ENCODE data around the gene KATNAL1. TPM values are rescaled to one million over a fixed set of nuclear protein-coding genes. Genes with fewer than 3 reads are reported as not detected.

The KATNAL1 gene
- total RNA-seq, 1 experiment from 2014 or later, result 5.1 TPM

- no peaks in the 10 kb centered on the region for H3K9me3 Mint-ChIP-seq (ENCODE audit: low read depth, unreplicated experiment)
- H3K4me3 Mint-ChIP-seq (ENCODE audit: low read depth, unreplicated experiment), result no peak overlapping the region
- H3K4me1 Mint-ChIP-seq (ENCODE audit: low read depth, unreplicated experiment), result no peaks in the 10 kb centered on the region
- H3K27ac Mint-ChIP-seq (ENCODE audit: unreplicated experiment), result no peak overlapping the region
- H3K36me3 Mint-ChIP-seq (ENCODE audit: insufficient read depth, unreplicated experiment), result peaks cover 4% of the 10 kb centered on the region
- CTCF ChIA-PET, result no interaction called here
- no peaks in the 10 kb centered on the region for H3K27me3 Mint-ChIP-seq (ENCODE audit: unreplicated experiment)
- no peak for DNase-seq
- intact Hi-C loops (cut with micrococcal nuclease; ENCODE audit: unreplicated experiment), result no loop called here
- TF ChIP-seq, protein P1, sequence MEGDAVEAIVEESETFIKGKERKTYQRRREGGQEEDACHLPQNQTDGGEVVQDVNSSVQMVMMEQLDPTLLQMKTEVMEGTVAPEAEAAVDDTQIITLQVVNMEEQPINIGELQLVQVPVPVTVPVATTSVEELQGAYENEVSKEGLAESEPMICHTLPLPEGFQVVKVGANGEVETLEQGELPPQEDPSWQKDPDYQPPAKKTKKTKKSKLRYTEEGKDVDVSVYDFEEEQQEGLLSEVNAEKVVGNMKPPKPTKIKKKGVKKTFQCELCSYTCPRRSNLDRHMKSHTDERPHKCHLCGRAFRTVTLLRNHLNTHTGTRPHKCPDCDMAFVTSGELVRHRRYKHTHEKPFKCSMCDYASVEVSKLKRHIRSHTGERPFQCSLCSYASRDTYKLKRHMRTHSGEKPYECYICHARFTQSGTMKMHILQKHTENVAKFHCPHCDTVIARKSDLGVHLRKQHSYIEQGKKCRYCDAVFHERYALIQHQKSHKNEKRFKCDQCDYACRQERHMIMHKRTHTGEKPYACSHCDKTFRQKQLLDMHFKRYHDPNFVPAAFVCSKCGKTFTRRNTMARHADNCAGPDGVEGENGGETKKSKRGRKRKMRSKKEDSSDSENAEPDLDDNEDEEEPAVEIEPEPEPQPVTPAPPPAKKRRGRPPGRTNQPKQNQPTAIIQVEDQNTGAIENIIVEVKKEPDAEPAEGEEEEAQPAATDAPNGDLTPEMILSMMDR (IDR thresholded peaks at IDR 0.05; ENCODE audit: unreplicated experiment), result no peak
- no TSS peak for BruUV-seq (replicated peaks)
These were observed 5.5 kb downstream of the KATNAL1 start for GRCh38 chr13:30301827-30302226.

DNA sequence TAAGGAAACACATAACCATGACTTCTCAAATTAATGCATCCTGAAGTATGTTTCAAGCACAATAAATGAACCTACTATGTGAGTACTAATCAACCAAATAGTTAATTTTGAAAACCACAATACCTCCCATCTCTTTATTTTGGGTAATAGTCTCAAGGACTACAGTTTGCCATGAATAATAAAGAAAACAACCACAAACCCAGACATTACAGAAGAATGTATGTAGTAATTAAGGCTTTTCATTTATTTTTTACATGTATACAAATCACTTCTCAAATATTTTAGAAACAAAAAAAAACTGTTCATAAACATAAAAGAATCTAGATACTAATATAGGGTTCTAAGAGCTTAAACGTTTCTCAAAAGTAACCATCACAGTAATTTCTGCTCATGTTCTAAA, 6.8 kb downstream of the KATNAL1 start:
- BruUV-seq (replicated peaks), result no TSS peak
- H3K4me1 Mint-ChIP-seq (ENCODE audit: low read depth, unreplicated experiment), result no peaks in the 10 kb centered on the region
- TF ChIP-seq, protein P1 (IDR thresholded peaks at IDR 0.05; ENCODE audit: unreplicated experiment), result no peak
- H3K36me3 Mint-ChIP-seq (ENCODE audit: insufficient read depth, unreplicated experiment), result no peaks in the 10 kb centered on the region
- no peak overlapping the region for H3K4me3 Mint-ChIP-seq (ENCODE audit: low read depth, unreplicated experiment)
- H3K27ac Mint-ChIP-seq (ENCODE audit: unreplicated experiment), result no peak overlapping the region
- intact Hi-C loops (cut with micrococcal nuclease; ENCODE audit: unreplicated experiment), result no loop called here
- CTCF ChIA-PET, result no interaction called here
- no peaks in the 10 kb centered on the region for H3K9me3 Mint-ChIP-seq (ENCODE audit: low read depth, unreplicated experiment)
- no peak for DNase-seq
- H3K27me3 Mint-ChIP-seq (ENCODE audit: unreplicated experiment), result no peaks in the 10 kb centered on the region

DNA sequence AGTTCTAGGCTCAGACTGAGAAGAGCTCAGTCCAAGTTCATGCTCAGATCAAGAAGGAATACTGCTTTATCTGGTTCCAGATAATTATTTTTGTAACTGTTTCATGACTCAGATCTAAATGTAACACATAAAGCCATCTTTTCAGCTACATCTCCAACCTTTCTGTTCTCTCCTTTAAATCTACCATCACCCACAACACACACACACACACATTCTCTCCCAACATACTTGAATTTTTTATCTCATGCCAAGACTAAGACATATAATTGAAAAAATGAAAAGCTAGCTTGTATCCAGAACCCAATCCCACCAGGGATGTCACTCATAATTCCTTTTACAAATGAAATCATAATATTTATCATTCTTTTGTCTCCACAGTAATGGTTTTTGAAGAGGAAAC, 7.6 kb downstream of the KATNAL1 start:
- H3K9me3 Mint-ChIP-seq (ENCODE audit: low read depth, unreplicated experiment), result no peaks in the 10 kb centered on the region

GRCh38 chr13:30295116-30295515, 12.2 kb downstream of the KATNAL1 start:
- CTCF ChIA-PET, result no interaction called here
- Mint-ChIP-seq H3K9me3 (ENCODE audit: low read depth, unreplicated experiment) (no peaks in the 10 kb centered on the region), H3K36me3 (ENCODE audit: insufficient read depth, unreplicated experiment) (no peaks in the 10 kb centered on the region), H3K27me3 (ENCODE audit: unreplicated experiment) (no peaks in the 10 kb centered on the region), H3K27ac (ENCODE audit: unreplicated experiment) (no peak overlapping the region), H3K4me1 (ENCODE audit: low read depth, unreplicated experiment) (no peaks in the 10 kb centered on the region), H3K4me3 (ENCODE audit: low read depth, unreplicated experiment) (no peak overlapping the region)
- BruUV-seq (replicated peaks), result no TSS peak
- intact Hi-C loops (cut with micrococcal nuclease; ENCODE audit: unreplicated experiment), result no loop called here
- no peak for DNase-seq
- TF ChIP-seq, protein P1 (IDR thresholded peaks at IDR 0.05; ENCODE audit: unreplicated experiment), result no peak

More for the DNA sequence above, 7.6 kb downstream of the KATNAL1 start:
- H3K4me1 Mint-ChIP-seq (ENCODE audit: low read depth, unreplicated experiment), result no peaks in the 10 kb centered on the region
- H3K27ac Mint-ChIP-seq (ENCODE audit: unreplicated experiment), result no peak overlapping the region
- no TSS peak for BruUV-seq (replicated peaks)
- H3K36me3 Mint-ChIP-seq (ENCODE audit: insufficient read depth, unreplicated experiment), result no peaks in the 10 kb centered on the region
- intact Hi-C loops (cut with micrococcal nuclease; ENCODE audit: unreplicated experiment), result no loop called here
- TF ChIP-seq, protein P1 (IDR thresholded peaks at IDR 0.05; ENCODE audit: unreplicated experiment), result no peak
- CTCF ChIA-PET, result no interaction called here
- H3K4me3 Mint-ChIP-seq (ENCODE audit: low read depth, unreplicated experiment), result no peak overlapping the region
- DNase-seq, result no peak
- H3K27me3 Mint-ChIP-seq (ENCODE audit: unreplicated experiment), result no peaks in the 10 kb centered on the region
